DND-41 (cell line): Measurements from ENCODE around the gene CELF1.

ENCODE experiments used
- ATAC-seq: fragments of 200-7000 bp; cut with Tn5 transposase; 3 replicates; pipeline ENCODE4 v1.9.1; 2021; ENCODE audit warnings: low read depth; ENCODE audit not compliant: insufficient read depth
- DNase-seq: peaks from one replicate; pipeline ENCODE4 v3.0.0-alpha.2; 2020
- H2AFZ ChIP-seq: 2 replicates; pipeline ENCODE4 v1.6.0; 2012; ENCODE audit warnings: low read depth, low read length
- H3K27ac ChIP-seq: 2 replicates; pipeline ENCODE4 v1.5.1; 2012; ENCODE audit warnings: low read length, inconsistent platforms
- H3K27me3 ChIP-seq: fragments of 200-600 bp; sonication (generic); 2 replicates; pipeline ENCODE4 v1.6.0; 2012; ENCODE audit warnings: low read length, mild to moderate bottlenecking, inconsistent platforms; ENCODE audit not compliant: insufficient read depth, poor library complexity
- H3K36me3 ChIP-seq: 2 replicates; pipeline ENCODE4 v1.5.1; 2012; ENCODE audit warnings: low read length, inconsistent platforms; ENCODE audit not compliant: insufficient read depth
- H3K4me1 ChIP-seq: 2 replicates; pipeline ENCODE4 v1.5.1; 2012; ENCODE audit warnings: mild to moderate bottlenecking, low read length; ENCODE audit not compliant: insufficient read depth
- H3K4me2 ChIP-seq: 2 replicates; pipeline ENCODE4 v1.6.0; 2012; ENCODE audit warnings: mild to moderate bottlenecking, moderate library complexity, low read length, inconsistent platforms; ENCODE audit not compliant: insufficient read depth
- H3K4me3 ChIP-seq, 2 experiments: fragments of 200-600 bp in 1 of 2; shearing (Covaris generic) in 1 of 2; 2 replicates each; pipeline ENCODE4 v1.5.1; 2012 to 2016; ENCODE audit warnings: inconsistent platforms in 2 of 2, low read length in 2 of 2, mild to moderate bottlenecking in 2 of 2, low read depth in 1 of 2, moderate library complexity in 1 of 2
- H3K79me2 ChIP-seq: 2 replicates; pipeline ENCODE4 v1.6.0; 2012; ENCODE audit warnings: low read length, inconsistent platforms; ENCODE audit not compliant: insufficient read depth
- H3K9ac ChIP-seq: 2 replicates; pipeline ENCODE4 v1.6.0; 2012; ENCODE audit warnings: low read depth, mild to moderate bottlenecking, inconsistent platforms, low read length, moderate library complexity
- H3K9me3 ChIP-seq: 2 replicates; pipeline ENCODE4 v1.5.1; 2012; ENCODE audit warnings: low read length, moderate library complexity, mild to moderate bottlenecking, inconsistent platforms; ENCODE audit not compliant: insufficient read depth, severe bottlenecking
- H4K20me1 ChIP-seq: 2 replicates; pipeline ENCODE4 v1.6.0; 2012; ENCODE audit warnings: low read length; ENCODE audit not compliant: insufficient read depth
- EZH2 ChIP-seq: IDR thresholded peaks from 3 replicates; pipeline ENCODE4 v1.6.1; 2012; ENCODE audit warnings: borderline replicate concordance, low read depth, mild to moderate bottlenecking, moderate library complexity, low read length, inconsistent platforms; ENCODE audit not compliant: severe bottlenecking
- TF ChIP-seq, protein P1 (sequence below): IDR thresholded peaks from 2 replicates; pipeline ENCODE4 v1.5.1; 2012; ENCODE audit warnings: borderline replicate concordance, low read length, moderate library complexity, mild to moderate bottlenecking; ENCODE audit not compliant: poor library complexity, severe bottlenecking; ENCODE audit errors: extremely low read depth

Gene CELF1

DNA sequence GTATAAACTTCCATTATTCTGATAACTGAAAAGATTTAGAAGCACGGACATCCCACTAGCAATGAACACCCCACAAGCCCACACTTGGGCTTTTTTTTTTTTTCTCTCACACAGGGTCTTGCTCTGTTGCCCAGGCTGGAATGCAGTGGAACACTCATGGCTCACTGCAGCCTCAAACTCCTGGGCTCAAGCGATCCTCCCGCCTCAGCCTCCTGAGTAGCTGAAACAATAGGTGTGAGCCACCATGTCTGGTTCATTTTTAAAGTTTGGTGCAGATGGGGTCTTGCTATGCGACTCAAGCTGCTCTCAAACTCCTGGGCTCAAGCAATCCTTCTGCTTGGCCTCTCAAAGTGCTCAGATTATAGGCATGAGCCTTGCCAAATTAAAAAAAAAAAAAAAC lies 107.1 kb downstream of the CELF1 start:
- H3K4me2 ChIP-seq: no peak overlapping the region
- no peaks in the 10 kb centered on the region for H3K4me1 ChIP-seq
- H3K9me3 ChIP-seq: no peaks in the 10 kb centered on the region
- no peaks in the 10 kb centered on the region for H3K36me3 ChIP-seq
- no peaks in the 10 kb centered on the region for H3K27me3 ChIP-seq
- DNase-seq: no peak
- no peaks in the 10 kb centered on the region for H4K20me1 ChIP-seq
- H3K4me3 ChIP-seq: no peak overlapping the region
- no peaks in the 10 kb centered on the region for H3K79me2 ChIP-seq
- ATAC-seq: no peak
- no peak overlapping the region for H2AFZ ChIP-seq
- H3K9ac ChIP-seq: no peak overlapping the region
- TF ChIP-seq, protein P1, sequence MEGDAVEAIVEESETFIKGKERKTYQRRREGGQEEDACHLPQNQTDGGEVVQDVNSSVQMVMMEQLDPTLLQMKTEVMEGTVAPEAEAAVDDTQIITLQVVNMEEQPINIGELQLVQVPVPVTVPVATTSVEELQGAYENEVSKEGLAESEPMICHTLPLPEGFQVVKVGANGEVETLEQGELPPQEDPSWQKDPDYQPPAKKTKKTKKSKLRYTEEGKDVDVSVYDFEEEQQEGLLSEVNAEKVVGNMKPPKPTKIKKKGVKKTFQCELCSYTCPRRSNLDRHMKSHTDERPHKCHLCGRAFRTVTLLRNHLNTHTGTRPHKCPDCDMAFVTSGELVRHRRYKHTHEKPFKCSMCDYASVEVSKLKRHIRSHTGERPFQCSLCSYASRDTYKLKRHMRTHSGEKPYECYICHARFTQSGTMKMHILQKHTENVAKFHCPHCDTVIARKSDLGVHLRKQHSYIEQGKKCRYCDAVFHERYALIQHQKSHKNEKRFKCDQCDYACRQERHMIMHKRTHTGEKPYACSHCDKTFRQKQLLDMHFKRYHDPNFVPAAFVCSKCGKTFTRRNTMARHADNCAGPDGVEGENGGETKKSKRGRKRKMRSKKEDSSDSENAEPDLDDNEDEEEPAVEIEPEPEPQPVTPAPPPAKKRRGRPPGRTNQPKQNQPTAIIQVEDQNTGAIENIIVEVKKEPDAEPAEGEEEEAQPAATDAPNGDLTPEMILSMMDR: no peak
- TF ChIP-seq EZH2: no peak
- no peak overlapping the region for H3K27ac ChIP-seq

DNA sequence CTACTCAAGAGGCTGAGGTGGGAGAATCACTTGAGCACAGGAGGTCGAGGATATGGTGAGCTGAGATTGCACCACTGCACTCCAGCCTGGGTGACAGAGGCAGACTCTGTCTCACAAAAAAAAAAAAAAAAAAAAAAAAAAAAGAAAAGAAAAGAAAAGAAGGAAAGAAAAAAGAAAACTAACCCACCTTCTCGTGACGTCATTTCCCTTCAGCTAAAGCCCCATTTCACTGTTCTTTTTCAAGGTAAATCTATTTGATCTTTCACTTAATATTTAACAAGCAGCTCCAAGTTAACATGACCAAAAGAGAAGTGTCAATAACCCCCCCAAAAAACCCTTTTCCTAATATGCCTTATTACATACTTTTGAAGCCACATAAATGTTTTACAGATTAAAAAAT lies 109.1 kb downstream of the CELF1 start:
- ATAC-seq (no peak), DNase-seq (no peak)
- H3K36me3 ChIP-seq: no peaks in the 10 kb centered on the region
- H3K9me3 ChIP-seq: no peaks in the 10 kb centered on the region
- no peaks in the 10 kb centered on the region for H3K79me2 ChIP-seq
- TF ChIP-seq, protein P1: no peak
- no peak for TF ChIP-seq EZH2
- H4K20me1 ChIP-seq: no peaks in the 10 kb centered on the region
- no peak overlapping the region for H2AFZ ChIP-seq
- no peak overlapping the region for H3K4me2 ChIP-seq
- H3K27me3 ChIP-seq: no peaks in the 10 kb centered on the region
- H3K27ac ChIP-seq: no peak overlapping the region
- no peak overlapping the region for H3K9ac ChIP-seq
- H3K4me1 ChIP-seq: no peaks in the 10 kb centered on the region
- no peak overlapping the region for H3K4me3 ChIP-seq

DNA sequence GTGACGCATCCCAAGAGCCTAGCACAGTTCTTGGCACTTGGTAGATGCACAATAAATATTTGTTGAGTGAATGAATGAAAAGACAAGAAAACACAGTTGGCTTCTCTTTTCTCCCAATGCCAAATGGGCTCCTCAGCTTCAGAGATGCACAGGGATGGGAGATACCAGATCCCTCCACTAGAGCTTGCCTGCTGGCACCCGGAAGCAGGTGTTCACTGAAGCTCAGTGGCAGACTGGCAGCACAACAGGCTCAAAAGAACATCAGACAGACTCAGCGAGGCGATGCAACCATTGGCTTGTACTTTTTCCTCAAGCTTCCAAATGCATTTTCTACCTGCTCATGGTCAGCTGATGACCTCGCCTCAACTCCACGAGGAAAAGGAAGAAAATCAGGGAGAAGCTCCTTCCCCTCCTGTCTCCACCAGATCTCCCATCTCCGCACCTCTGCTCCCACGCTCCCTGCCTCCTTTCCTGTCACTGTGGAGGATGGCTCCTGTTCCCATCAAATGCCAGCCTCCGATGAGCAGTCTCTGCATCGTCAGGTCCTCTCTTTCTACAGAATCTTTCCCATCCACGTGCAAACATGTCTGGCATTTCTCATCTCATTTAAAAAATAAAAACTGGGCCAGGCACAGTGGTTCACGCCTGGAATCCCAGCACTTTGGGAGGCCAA lies 109.8 kb downstream of the CELF1 start:
- peak; percentile 35 for DNase-seq
- Histone ChIP-seq H3K4me3 (no peak overlapping the region), H3K4me1 (no peaks in the 10 kb centered on the region), H2AFZ (0 out of 2 replicates have a peak overlapping the region, but pooled peaks have one; percentile 13), H3K36me3 (no peaks in the 10 kb centered on the region), H4K20me1 (no peaks in the 10 kb centered on the region), H3K27ac (no peak overlapping the region), H3K9me3 (no peaks in the 10 kb centered on the region), H3K79me2 (no peaks in the 10 kb centered on the region), H3K4me2 (no peak overlapping the region), H3K27me3 (no peaks in the 10 kb centered on the region), H3K9ac (no peak overlapping the region)
- ATAC-seq: peak; percentile 80
- TF ChIP-seq, protein P1: peak; percentile 33
- no peak for TF ChIP-seq EZH2

DNA sequence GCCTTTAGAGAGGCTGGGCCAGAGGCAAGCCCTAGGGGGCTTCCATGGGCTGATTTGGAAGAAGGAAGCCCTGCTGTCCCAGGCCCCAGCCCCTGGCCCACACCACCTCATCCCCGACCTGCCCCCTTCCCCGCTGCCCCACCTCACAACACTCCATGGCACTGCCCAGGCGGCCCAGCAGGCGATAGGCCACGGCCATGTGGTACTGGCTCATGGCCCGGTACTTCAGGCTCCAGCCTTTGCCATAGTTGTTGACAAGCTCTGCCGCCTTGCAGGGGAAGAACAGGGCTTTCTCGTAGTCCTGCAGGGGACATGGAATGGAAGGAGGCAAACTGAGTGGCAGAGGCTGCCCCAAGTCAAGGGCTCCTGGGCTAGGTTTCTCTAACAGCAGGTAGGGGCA lies 110.4 kb downstream of the CELF1 start:
- no peak for TF ChIP-seq EZH2
- TF ChIP-seq, protein P1: no peak
- Histone ChIP-seq H3K4me1 (no peaks in the 10 kb centered on the region), H3K9ac (no peak overlapping the region), H3K27me3 (no peaks in the 10 kb centered on the region), H3K27ac (no peak overlapping the region), H3K79me2 (no peaks in the 10 kb centered on the region), H4K20me1 (no peaks in the 10 kb centered on the region), H3K36me3 (no peaks in the 10 kb centered on the region), H3K4me2 (no peak overlapping the region), H3K4me3 (no peak overlapping the region), H3K9me3 (no peaks in the 10 kb centered on the region), H2AFZ (no peak overlapping the region)
- DNase-seq (no peak), ATAC-seq (no peak)
